HG02970 (cell line): ENCODE results near the gene GFRA4.
"Not testable (repeated sequence)": the region's sequence is repeated elsewhere in the genome, so short reads cannot be mapped to it uniquely, and the experiment has no call there.

Experiments
- ATAC-seq: cut with Tn5 transposase; IDR thresholded peaks from one replicate; pipeline ENCODE4 v1.9.1; 2021; ENCODE audit warnings: mild to moderate bottlenecking, moderate library complexity, moderate number of reproducible peaks; ENCODE audit not compliant: unreplicated experiment, low FRiP score

The GFRA4 gene

DNA sequence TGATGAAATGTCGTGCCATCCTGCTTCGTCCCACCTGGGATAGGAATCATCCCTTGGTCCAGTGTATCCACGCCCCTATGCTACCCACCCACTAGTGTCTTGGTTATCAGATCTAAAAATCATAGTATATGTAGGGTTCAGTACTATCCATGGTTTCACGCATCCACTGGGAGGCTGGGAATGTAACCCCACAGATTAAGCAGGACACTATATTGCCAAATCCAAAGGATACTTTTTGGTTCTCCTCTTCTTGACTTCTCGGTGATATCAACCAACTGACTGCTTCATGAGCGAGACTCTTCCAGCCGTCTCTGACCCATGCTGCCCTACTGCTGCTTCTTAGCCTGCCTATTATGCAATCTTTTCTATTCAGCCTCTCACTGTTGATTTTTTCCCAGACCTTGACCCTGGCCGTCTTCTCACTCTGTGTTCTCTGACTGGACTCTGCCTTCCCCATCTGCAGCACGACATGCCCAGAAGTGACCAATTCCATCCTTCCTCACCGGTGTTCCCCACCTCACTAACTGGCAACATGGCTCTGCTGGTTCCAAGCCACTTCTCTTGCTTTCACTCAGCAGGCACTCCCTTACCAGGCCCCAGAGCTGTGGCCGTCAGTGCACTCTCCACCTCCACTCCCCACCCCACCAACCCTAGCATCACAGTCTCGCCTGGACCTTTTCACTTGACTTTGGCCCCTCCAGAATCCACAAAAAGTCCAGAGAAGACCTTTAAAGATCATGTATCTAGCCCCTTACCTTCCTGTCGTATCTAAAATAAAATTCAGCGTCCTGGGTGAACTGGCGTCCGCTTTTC lies 34.5 kb downstream of the GFRA4 start:
- no peak for ATAC-seq

DNA sequence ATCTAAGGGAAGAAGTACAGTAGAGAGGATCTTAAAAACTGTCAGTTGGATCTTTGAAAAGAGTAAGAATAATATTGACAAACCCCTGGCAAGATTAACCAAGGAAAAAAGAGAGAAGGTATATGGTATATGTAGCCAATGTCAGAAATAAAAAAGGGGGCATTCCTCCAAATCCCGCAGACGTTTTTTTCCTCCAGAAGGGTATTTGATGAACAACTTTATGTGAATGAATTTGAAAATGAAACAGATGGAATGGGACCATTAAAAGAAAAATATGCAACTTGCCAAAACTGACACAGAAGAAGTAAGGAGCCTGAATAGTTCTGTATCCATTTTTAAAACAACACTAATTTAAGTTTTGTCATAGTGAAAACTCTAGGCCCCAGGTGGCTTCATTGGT lies 35.7 kb downstream of the GFRA4 start:
- ATAC-seq: no peak

DNA sequence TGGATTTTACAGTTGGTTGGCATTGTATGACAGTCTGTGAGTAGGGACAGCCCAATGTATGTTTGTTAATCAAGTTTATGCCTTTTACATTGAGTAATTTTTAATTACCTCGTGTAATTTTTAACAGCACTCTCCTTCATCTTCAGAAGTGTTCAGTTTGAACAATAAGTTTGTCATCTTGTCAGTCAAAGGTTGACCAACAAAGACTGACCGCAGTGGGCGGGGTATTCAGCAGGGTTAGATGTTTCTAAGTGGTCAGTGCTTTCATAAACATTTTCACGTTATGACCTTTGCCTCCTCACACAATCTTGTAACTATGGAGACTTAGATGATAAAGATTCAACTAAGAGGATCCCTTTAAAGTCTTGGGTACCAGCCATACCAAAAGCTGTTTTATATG lies 40.8 kb downstream of the GFRA4 start:
- no peak for ATAC-seq

DNA sequence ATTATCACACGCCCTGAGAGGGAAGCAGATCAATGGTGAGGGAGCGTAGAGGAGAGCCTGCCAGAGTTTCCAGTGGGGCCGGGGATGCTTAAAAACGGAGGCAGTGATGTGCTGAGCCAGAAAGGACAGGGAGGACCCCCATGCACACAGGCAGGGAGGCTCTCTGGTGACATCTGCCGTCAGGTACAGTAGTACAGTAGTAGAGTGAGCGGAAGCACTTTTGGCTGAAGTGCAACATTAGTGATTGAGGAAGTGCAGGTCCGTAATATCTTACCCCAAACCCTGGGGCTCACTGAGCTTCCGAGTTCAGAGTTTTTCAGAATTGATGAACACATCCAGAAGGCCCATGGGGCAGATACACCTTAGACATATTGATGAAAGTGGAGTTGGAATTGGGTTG lies 42.1 kb downstream of the GFRA4 start:
- no peak for ATAC-seq

DNA sequence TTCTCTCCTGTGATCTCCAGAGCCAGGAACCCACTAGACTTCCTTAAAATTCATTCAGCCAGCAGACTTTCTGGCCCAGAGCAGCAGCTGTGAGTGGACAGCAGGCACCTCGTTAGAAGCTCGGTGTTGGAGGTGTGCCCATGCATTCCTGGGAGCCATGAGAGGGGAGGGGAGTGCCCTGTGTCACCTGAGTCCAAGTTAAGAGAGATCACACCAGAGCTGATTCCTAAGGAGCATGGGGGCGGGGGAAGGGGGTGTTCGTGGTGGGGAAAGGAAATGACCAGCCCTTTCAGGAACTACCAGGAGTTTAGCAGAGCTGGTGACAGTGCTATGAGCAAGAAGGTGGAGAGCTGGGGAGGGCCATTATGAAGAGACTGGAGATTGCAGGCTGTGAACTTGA lies 46.9 kb downstream of the GFRA4 start:
- no peak for ATAC-seq

DNA sequence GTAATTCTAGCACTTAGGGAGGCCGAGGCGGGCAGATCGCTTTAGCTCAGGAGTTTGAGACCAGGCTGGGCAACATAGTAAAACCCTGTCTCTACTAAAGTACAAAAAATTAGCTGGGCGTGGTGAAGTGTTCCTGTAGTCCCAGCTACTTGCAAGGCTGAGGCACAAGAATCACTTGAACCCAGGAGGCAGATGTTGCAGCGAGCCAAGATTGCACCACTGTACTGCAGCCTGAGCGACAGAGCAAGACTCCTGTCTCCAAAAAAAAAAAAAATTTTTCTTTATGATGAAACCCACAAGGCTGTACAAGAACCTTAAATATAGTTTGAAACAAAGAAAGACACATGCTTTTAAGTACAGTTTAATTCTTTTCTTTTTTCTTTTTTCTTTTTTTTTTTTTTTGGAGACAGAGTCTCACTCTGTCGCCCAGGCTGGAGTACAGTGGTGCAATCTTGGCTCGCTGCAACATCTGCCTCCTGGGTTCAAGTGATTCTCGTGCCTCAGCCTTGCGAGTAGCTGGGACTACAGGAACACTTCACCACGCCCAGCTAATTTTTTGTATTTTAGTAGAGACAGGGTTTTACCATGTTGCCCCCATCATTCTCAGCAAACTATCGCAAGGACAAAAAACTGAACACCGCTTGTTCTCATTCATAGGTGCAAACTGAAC lies 47.9 kb downstream of the GFRA4 start:
- not testable (repeated sequence) for ATAC-seq

DNA sequence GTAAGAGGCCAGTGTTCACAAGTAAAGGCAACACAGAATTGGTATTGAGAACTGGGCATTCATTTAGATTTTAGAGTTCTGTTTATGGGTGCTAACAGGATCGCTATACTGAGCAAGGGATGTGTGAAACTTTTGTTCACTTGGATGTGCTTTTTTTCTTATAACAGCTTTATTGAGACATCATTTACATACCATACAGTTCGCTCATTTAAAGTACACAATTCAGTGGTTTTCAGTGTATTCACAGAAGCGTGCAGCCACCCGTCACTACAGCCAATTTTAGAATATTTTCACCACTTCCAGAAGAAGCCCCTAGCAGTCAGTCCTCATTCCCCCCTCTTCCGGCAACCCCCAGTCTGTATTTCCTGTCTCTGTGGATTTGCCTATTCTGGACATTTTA lies 48.7 kb downstream of the GFRA4 start:
- no peak for ATAC-seq

DNA sequence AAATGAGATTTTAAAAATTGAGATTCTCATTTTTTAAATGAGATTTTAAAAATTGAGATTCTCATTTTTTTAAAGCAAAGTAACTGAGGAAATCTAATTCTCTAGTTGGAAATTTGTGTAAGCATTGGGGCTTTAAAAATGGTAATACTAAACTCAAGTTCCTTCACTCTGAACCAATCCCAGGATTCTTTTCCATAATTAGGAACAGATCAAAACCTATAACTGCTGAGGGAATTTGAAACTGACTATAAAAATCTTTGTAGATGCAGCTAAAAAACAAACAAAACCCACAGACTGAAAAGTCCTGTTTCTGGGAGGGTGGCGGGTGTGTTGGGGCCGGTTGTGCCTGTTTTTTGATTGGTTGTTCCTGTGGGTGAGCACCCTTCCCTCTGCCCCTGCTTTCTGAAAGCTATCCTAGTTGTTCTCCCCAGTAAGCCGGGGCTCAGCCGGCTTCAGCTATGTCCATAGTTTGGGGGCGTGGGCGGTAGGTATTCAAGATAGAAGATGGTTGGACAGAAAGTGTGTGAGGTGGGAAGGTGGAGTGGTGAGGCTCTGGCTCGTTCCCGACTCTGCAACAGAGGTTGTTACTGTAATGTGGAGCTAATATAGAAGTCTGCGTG lies 49.3 kb downstream of the GFRA4 start:
- no peak for ATAC-seq

DNA sequence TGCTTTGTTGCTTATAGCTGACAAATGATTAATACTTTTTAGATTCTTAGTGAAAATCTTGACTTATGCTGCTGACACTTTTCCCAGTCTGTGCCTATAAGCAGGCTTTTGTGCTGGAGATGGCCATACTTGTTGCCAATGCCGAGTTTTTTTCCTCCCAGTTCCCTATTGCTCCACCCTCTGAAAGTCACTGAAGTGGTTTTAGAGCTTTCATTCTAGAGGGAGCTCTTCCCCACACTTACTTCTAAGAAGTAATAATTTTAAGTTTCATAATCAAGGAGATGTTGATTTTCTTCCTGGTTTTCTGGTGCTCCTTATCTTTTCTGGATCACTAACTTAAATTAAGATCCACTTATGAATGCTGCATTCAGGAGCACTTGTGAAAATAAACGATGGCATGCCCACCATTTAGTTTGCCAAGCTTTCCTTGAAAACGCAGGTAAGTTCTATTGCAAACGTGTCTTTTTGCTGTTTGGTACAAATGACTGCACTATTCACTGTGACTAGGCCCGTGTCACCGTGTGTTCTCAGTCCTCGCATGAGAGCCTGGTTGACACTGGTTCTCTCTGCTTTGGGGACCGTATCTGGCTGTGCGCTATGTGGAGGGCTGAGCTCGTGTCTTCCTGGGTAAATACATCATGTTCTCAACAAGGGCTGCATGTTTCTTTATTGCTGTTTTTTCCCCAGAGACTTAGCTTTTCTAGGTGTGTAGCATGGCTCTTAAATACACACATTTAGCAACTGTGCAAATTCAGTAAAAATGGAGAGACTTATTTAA lies 50.2 kb downstream of the GFRA4 start:
- no peak for ATAC-seq

DNA sequence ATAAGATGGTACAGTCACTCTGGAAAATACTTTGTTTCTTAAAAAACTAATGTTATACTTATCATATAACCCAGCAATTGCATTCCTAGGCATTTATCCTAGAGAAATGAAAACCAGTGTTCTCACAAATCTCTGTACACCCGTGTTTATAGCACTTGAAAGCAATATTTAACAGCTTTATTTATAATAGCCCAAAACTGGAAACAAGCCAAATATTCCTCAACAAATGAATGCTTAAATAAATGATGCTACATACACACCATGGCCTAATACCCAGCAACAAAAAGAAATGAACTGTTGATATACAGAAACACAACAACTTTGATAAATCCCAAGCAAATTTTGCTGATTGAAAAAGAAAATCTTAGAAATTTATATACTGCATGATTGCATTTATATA lies 51.3 kb downstream of the GFRA4 start:
- ATAC-seq: no peak
